ENCODE measurements around the gene TMEM253.

The TMEM253 gene

GRCh38 chr14:21071225-21072030, 29.4 kb upstream of the TMEM253 start:
- DNase-seq, result peak; percentile 81 to 91

GRCh38 chr14:21072031-21072473, 28.8 kb upstream of the TMEM253 start:
- peak; percentile 63 to 83 for DNase-seq

GRCh38 chr14:21072781-21073339, 28.0 kb upstream of the TMEM253 start:
- DNase-seq, result no peak

GRCh38 chr14:21073921-21074320, 26.9 kb upstream of the TMEM253 start:
- no peak for DNase-seq

- DNase-seq, result no peak
These were observed 26.2 kb upstream of the TMEM253 start for GRCh38 chr14:21074398-21075272.

- DNase-seq, result no peak
These were observed 25.0 kb upstream of the TMEM253 start for GRCh38 chr14:21075719-21076437.

- DNase-seq, result no peak
These were observed 23.2 kb upstream of the TMEM253 start for GRCh38 chr14:21077672-21078071.

- no peak for DNase-seq
These were observed 22.6 kb upstream of the TMEM253 start for GRCh38 chr14:21078287-21078686.

GRCh38 chr14:21078726-21079125, 22.1 kb upstream of the TMEM253 start:
- DNase-seq, result no peak

- DNase-seq, result no peak
These were observed 19.2 kb upstream of the TMEM253 start for GRCh38 chr14:21081521-21082142.

GRCh38 chr14:21083565-21084325, 17.1 kb upstream of the TMEM253 start:
- no peak for DNase-seq

GRCh38 chr14:21084396-21084795, 16.5 kb upstream of the TMEM253 start:
- no peak for DNase-seq

GRCh38 chr14:21084998-21085853, 15.6 kb upstream of the TMEM253 start:
- DNase-seq, result no peak

- DNase-seq, result no peak
These were observed 14.0 kb upstream of the TMEM253 start for GRCh38 chr14:21086908-21087293.

GRCh38 chr14:21087294-21088091, 13.4 kb upstream of the TMEM253 start:
- peak; percentile 34 to 37 for DNase-seq

- DNase-seq, result no peak
These were observed 12.2 kb upstream of the TMEM253 start for GRCh38 chr14:21088687-21089086.

- DNase-seq, result no peak
These were observed 11.6 kb upstream of the TMEM253 start for GRCh38 chr14:21089271-21089670.

- no peak for DNase-seq
These were observed 11.0 kb upstream of the TMEM253 start for GRCh38 chr14:21089877-21090193.

- no peak for DNase-seq
These were observed 10.5 kb upstream of the TMEM253 start for GRCh38 chr14:21090194-21090939.

All from AML-193 (cell line).